Adipocyte (in vitro differentiated cells): Measurements from ENCODE around the gene KDM6A.

Experiments
- DNase-seq: peaks from one replicate; pipeline ENCODE4 v3.0.0-alpha.2; 2015; ENCODE audit warnings: low read depth
- H3K27me3 ChIP-seq: replicated peaks from 2 replicates; pipeline ENCODE4 v1.7.0; 2013; ENCODE audit warnings: mild to moderate bottlenecking, low read length, moderate library complexity; ENCODE audit not compliant: control insufficient read depth, insufficient read depth
- H3K36me3 ChIP-seq: 2 replicates; pipeline ENCODE4 v1.7.0; 2013; ENCODE audit warnings: low read length, mild to moderate bottlenecking, moderate library complexity; ENCODE audit not compliant: control insufficient read depth, insufficient read depth, severe bottlenecking
- H3K4me1 ChIP-seq: 2 replicates; pipeline ENCODE4 v1.7.0; 2013; ENCODE audit warnings: mild to moderate bottlenecking, low read length, moderate library complexity; ENCODE audit not compliant: control insufficient read depth, insufficient read depth
- H3K4me3 ChIP-seq: 2 replicates; pipeline ENCODE4 v1.7.0; 2013; ENCODE audit warnings: mild to moderate bottlenecking, low read length, moderate library complexity
- H3K9ac ChIP-seq: 2 replicates; pipeline ENCODE4 v1.7.0; 2013; ENCODE audit warnings: mild to moderate bottlenecking, low read length, moderate library complexity
- H3K9me3 ChIP-seq: 2 replicates; pipeline ENCODE4 v1.7.0; 2013; ENCODE audit warnings: mild to moderate bottlenecking, low read length, moderate library complexity; ENCODE audit not compliant: control insufficient read depth

The KDM6A gene

DNA sequence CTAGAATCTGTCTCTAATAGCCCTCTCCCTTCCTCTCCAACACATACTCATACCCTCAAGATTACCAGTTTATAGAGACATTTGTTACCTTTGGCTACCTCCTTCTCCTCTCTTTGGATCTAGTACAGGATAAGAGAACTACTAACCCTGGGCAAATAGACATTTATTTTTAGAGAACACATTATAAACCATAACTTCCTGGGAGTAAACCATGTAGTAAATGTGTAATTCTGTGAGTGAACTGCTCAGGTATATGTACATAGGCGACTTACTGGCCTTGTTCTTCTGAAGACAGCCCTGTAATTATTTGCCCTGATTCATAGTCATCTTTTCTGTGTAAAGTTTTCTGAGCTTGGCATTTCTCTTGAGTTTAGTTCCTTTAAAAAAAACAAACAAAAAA, 94.2 kb downstream of the KDM6A start:
- Histone ChIP-seq H3K9ac (no peak overlapping the region), H3K4me1 (no peaks in the 10 kb centered on the region), H3K4me3 (no peak overlapping the region), H3K27me3 (no peaks in the 10 kb centered on the region), H3K9me3 (no peaks in the 10 kb centered on the region), H3K36me3 (peaks cover 7% of the 10 kb centered on the region)
- no peak for DNase-seq

DNA sequence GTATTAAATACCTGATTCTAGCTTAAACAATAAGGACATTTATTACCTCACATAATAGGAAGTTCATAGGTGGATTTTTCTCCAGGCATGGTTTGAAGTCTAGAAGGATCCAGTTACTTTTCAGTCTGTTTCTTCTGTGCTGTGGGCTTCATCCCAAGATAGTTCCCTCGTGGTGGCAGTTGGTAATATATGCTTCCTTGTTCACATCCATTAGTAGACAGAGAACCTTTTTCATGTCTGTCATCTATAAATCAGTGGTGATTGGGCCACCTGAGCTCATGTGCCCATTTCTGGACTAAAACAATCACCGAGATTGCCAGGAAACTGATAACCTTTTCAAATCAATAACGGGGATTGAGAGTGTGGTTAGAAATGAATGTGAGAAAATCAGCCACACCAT, 97.7 kb downstream of the KDM6A start:
- Histone ChIP-seq H3K9ac (no peak overlapping the region), H3K4me1 (peaks cover 12% of the 10 kb centered on the region), H3K36me3 (no peaks in the 10 kb centered on the region), H3K4me3 (no peak overlapping the region), H3K9me3 (peaks cover 12% of the 10 kb centered on the region), H3K27me3 (no peaks in the 10 kb centered on the region)
- no peak for DNase-seq

DNA sequence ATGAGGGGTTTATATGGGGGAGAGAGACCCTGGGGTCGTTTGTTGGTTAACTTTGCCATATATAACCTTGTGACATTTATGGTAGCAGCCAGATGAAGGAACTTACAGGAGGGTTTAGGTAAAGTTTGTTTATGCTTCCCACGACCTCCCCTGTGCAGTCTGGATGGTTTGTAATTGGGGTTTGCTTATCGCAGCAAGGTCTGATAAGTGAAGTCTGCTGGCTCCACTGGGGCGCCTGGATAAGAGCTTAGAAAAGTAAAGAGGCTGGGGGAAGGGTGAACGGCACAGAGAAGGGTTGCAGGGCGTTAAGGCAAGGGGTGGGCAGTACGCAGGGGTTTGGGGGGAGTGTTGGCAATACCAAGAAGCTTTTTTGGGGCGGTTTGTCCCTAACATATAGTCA, 98.7 kb downstream of the KDM6A start:
- no peak for DNase-seq
- Histone ChIP-seq H3K27me3 (no peaks in the 10 kb centered on the region), H3K9me3 (peaks cover 12% of the 10 kb centered on the region), H3K9ac (no peak overlapping the region), H3K4me3 (no peak overlapping the region), H3K36me3 (peaks cover 3% of the 10 kb centered on the region), H3K4me1 (peaks cover 16% of the 10 kb centered on the region)

DNA sequence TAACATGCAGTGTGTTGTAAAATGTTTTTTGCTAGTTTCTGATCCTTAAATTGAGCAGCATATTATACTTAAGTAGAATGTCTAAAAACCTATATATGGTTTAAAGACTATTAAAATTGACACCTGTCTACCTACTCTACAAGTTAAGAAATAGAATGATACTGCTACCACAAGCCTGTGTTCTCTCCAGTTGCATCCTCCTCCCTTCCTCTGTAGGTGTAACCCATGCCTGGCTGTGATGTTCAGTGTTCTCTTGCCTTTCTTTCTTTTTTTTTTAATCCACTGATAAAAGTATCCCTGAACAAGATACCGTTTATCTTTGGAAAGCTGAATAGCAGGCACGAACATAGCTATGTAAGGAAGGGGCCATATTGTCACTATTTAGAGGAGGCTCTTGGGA, 99.1 kb downstream of the KDM6A start:
- Histone ChIP-seq H3K9me3 (peaks cover 12% of the 10 kb centered on the region), H3K4me1 (peaks cover 16% of the 10 kb centered on the region), H3K4me3 (no peak overlapping the region), H3K9ac (no peak overlapping the region), H3K27me3 (no peaks in the 10 kb centered on the region), H3K36me3 (peaks cover 3% of the 10 kb centered on the region)
- no peak for DNase-seq

DNA sequence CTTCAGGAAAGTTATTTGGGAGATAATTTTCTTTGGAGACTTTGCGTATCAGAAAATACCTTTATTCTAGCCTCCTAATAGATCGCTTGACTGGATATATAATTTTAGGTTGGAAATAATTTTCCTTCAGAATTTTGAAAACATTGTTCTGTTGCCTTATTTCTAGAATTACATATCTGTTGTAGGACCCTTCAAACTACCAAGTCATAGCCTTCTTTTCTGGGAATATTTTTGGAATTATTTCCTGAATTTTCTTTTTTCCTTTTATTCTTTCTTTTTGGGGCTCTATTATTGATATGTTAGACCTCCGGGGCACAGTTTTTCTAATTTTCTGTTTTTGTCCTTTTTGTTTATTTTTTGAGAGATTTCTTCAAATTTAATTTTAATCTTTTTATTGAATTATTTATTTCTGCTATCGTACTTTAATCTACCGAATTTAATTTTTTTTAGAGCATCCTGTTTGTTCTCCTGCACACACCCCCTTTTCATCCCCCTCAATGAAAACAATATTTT, 100.5 kb downstream of the KDM6A start:
- Histone ChIP-seq H3K9me3 (peaks cover 12% of the 10 kb centered on the region), H3K9ac (no peak overlapping the region), H3K36me3 (peaks cover 3% of the 10 kb centered on the region), H3K4me3 (no peak overlapping the region), H3K4me1 (peaks cover 16% of the 10 kb centered on the region), H3K27me3 (no peaks in the 10 kb centered on the region)
- DNase-seq: no peak

DNA sequence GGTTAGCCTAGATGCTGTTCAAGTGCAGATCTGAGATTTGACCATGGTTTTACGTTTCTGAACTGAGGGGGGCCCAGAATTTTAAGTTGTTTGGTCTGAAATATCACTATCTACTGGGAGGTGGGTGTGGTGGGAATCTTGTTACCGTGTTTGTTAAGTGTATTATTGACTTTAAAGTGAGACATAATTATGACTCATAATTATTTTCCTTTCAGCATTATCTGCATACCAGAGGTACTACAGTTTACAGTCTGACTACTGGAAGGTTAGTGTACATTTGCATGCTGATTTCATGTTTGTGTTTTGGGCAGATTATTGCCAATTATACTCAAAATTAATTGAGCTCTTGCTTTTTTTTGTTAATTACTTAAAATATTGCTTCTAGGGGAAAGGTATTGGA, 101.5 kb downstream of the KDM6A start:
- Histone ChIP-seq H3K9me3 (peaks cover 12% of the 10 kb centered on the region), H3K9ac (no peak overlapping the region), H3K4me1 (peaks cover 16% of the 10 kb centered on the region), H3K27me3 (no peaks in the 10 kb centered on the region), H3K36me3 (peaks cover 3% of the 10 kb centered on the region), H3K4me3 (no peak overlapping the region)
- peak; percentile 33 for DNase-seq

DNA sequence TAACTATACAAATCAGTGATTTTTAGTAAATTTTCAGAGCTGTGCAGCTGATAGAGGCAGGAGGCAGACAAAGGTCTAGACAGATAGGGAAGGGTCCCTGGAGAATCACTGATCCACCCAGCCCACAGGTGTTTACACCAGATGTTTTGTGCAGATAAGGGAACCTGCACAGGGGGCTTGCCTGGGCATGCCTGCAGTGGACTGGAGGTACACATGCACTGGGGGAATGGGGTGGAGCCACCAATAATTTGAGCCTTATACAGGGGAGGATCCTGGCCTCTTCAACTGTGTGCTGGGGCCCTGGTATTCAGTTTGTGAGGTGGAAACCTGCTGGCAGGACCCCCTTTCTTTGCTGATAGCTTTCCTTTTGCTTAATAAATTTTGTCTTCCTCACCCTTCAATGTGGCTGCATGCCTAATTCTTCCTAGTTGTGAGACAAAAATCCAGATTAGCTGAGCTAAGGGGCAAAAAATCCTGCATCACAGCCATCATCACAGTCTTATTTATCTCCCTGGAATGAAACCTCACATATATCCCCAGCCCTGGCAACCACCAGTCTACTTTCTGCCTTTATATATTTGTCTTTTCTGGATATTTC, 102.8 kb downstream of the KDM6A start:
- DNase-seq: no peak
- peaks cover 12% of the 10 kb centered on the region for H3K9me3 ChIP-seq
- H3K36me3 ChIP-seq: peaks cover 3% of the 10 kb centered on the region
- H3K4me3 ChIP-seq: no peak overlapping the region
- H3K9ac ChIP-seq: no peak overlapping the region
- H3K27me3 ChIP-seq: no peaks in the 10 kb centered on the region
- peaks cover 16% of the 10 kb centered on the region for H3K4me1 ChIP-seq

DNA sequence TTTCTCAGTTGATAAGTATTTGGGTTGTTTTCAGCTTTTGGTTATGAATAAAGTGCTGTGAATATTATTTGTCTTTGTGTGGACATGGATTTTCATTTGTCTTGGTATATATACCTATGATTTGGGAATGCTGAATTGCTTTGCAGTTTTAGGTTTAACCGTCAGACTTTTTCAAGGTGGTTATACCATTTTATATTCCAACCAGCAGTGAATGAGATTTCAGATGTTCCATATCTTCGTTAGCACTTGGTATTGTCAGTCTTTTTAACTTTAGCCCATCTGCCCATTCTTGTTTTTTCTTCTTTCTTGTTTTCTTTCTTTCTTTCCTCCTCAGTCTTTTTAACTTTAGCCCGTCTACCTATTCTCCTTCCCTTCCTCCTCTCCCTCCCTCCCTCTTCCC, 106.0 kb downstream of the KDM6A start:
- no peak overlapping the region for H3K4me3 ChIP-seq
- DNase-seq: no peak
- no peaks in the 10 kb centered on the region for H3K27me3 ChIP-seq
- H3K9me3 ChIP-seq: peaks cover 2% of the 10 kb centered on the region
- peaks cover 16% of the 10 kb centered on the region for H3K4me1 ChIP-seq
- H3K36me3 ChIP-seq: peaks cover 3% of the 10 kb centered on the region
- H3K9ac ChIP-seq: no peak overlapping the region

DNA sequence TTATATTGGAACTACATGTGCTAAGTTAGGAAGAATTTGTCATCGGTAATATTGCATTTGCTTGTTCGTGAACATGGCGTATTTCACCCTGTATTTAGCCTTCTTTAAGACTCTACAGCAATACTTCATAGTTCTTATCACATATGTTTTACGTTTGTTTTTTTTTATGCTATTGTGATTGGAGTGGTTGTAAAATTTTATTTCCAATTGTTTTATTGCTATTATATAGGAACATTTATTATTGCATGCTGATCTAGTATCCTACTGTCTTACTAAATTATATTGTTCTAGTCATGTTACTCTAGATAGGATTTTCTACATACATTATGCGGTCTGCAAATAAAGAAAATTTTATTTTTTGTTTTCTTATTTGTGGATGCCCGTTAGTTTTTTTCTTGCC, 107.4 kb downstream of the KDM6A start:
- Histone ChIP-seq H3K9ac (no peak overlapping the region), H3K4me1 (peaks cover 6% of the 10 kb centered on the region), H3K36me3 (peaks cover 3% of the 10 kb centered on the region), H3K27me3 (no peaks in the 10 kb centered on the region), H3K4me3 (no peak overlapping the region), H3K9me3 (no peaks in the 10 kb centered on the region)
- DNase-seq: no peak

DNA sequence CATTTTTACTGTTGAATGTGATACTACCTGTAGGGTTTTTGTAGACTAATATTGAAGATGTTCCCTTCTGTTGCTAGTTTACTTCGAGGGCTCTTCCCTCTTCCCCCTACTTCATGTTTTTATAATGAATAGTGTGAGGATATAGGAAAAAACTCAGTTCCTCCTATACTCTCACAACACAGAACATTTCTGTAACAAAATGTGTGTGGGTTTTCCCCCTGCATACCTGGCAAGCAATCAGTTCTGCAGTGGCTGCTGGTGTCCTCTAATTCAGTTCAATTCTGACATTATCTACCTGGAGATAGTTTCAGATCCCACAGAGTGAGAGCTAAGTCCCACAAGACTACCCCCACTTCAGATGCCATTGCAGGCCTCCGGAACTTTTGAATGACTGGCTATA, 107.9 kb downstream of the KDM6A start:
- H3K9ac ChIP-seq: no peak overlapping the region
- H3K4me1 ChIP-seq: peaks cover 3% of the 10 kb centered on the region
- peaks cover 2% of the 10 kb centered on the region for H3K36me3 ChIP-seq
- no peaks in the 10 kb centered on the region for H3K27me3 ChIP-seq
- no peaks in the 10 kb centered on the region for H3K9me3 ChIP-seq
- no peak overlapping the region for H3K4me3 ChIP-seq
- DNase-seq: no peak

DNA sequence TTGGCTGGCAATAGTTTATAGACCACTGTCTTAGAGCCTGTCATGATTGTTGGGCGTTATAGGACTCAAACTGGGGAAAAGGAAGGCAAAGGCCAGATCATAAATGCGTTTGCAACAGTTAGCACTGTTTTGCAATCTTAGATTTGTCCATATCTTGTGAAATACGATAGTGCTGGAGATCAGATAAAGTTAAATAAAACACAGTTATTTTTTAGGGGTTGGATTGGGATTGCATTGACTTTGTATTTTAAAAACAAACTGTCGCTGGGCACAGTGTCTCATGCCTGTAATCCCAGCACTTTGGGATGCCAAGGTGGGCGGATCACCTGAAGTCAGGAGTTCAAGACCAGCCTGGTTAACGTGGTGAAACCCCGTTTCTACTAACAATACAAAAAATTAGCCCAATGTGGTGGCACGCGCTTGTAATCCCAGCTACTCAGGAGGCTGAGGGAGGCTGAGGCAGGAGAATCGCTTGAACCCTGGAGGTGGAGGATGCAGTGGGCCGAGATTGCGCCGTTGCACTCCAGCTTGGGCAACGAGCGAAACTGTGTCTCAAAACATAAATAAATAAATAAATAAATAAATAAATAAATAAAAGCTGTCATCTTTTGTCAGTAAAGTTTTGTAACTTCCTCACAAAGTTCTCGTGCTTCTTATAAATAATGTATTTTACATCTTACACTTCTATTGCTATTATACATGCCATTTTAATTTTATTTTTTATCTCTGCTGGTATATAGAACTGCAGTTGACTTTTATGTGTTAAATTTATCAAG, 117.2 kb downstream of the KDM6A start:
- H3K4me3 ChIP-seq: no peak overlapping the region
- DNase-seq: no peak
- no peaks in the 10 kb centered on the region for H3K4me1 ChIP-seq
- H3K27me3 ChIP-seq: no peaks in the 10 kb centered on the region
- H3K9ac ChIP-seq: no peak overlapping the region
- no peaks in the 10 kb centered on the region for H3K9me3 ChIP-seq
- H3K36me3 ChIP-seq: peaks cover 7% of the 10 kb centered on the region
